SK-N-SH (cell line): ENCODE measurements around the gene CCDC81. TPM values are rescaled to one million over a fixed set of nuclear protein-coding genes. Genes with fewer than 3 reads are reported as not detected.

ENCODE experiments used
- CTCF ChIA-PET: fragments of 300-600, 350-600 bp; formaldehyde crosslinking; extraction: SDS; loops from one replicate; lab custom pipeline; 2021; lab: Yijun Ruan, JAX
- POLR2A ChIA-PET: fragments of 350-600 bp; sonication (Branson Sonifier 250); formaldehyde crosslinking; extraction: SDS; loops from one replicate; lab custom pipeline; 2020; ENCODE audit warnings: antibody characterized with exemption, inconsistent platforms; lab: Yijun Ruan, JAX
- DNase-seq: peaks from one replicate; pipeline ENCODE4 v3.0.0; 2012
- H2AFZ ChIP-seq: fragments of 200-600 bp; sonication (generic); 2 replicates; pipeline ENCODE4 v1.8.1; 2016; ENCODE audit warnings: antibody characterized with exemption, mild to moderate bottlenecking, low read depth
- H3F3A ChIP-seq: fragments of 200-600 bp; sonication (generic); replicated peaks from 2 replicates; pipeline ENCODE3; 2016; ENCODE audit warnings: antibody characterized with exemption, mild to moderate bottlenecking; ENCODE audit not compliant: insufficient read depth
- H3K27ac ChIP-seq, 2 experiments: fragments of 200-500 bp in 1 of 2; fragments of 200-600 bp in 1 of 2; sonication (Bioruptor generic) in 1 of 2; sonication (generic), shearing (Covaris generic) in 1 of 2; 2 replicates each; pipeline versions ENCODE4 v1.5.1 to v1.6.1; 2014 to 2016; ENCODE audit warnings: low read depth in 2 of 2, inconsistent platforms in 1 of 2, low read length in 1 of 2, mild to moderate bottlenecking in 1 of 2, mixed read lengths in 1 of 2
- H3K27me3 ChIP-seq: fragments of 200-600 bp; sonication (generic), shearing (Covaris generic); 2 replicates; pipeline ENCODE4 v1.6.1; 2016; ENCODE audit warnings: mixed run types; ENCODE audit not compliant: insufficient read depth
- H3K36me3 ChIP-seq, 2 experiments: fragments of 200-500 bp in 1 of 2; fragments of 200-600 bp in 1 of 2; sonication (Bioruptor generic) in 1 of 2; sonication (generic) in 1 of 2; replicated peaks in 1 of 2; 2 replicates each; pipeline versions ENCODE3 to v1.5.1; 2014 to 2016; ENCODE audit warnings: low read length in 1 of 2, mild to moderate bottlenecking in 1 of 2; ENCODE audit not compliant: insufficient read depth in 2 of 2, control insufficient read depth in 1 of 2
- H3K4me1 ChIP-seq, 2 experiments: fragments of 200-500 bp in 1 of 2; fragments of 200-600 bp in 1 of 2; sonication (Bioruptor generic) in 1 of 2; sonication (generic), shearing (Covaris generic) in 1 of 2; 2 replicates each; pipeline versions ENCODE4 v1.5.1 to v1.6.1; 2014 to 2016; ENCODE audit warnings: low read depth in 1 of 2, low read length in 1 of 2, mixed run types in 1 of 2; ENCODE audit not compliant: insufficient read depth in 2 of 2, control insufficient read depth in 1 of 2
- H3K4me2 ChIP-seq: fragments of 200-600 bp; sonication (generic), shearing (Covaris generic); 2 replicates; pipeline ENCODE4 v1.6.1; 2017; ENCODE audit warnings: mixed run types
- H3K4me3 ChIP-seq, 2 experiments: fragments of 200-500 bp in 1 of 2; fragments of 200-600 bp in 1 of 2; sonication (Bioruptor generic) in 1 of 2; sonication (generic), shearing (Covaris generic) in 1 of 2; 2 replicates each; pipeline versions ENCODE4 v1.5.1 to v1.8.1; 2014 to 2016; ENCODE audit warnings: low read depth in 2 of 2, inconsistent platforms in 1 of 2, low read length in 1 of 2, mild to moderate bottlenecking in 1 of 2, mixed read lengths in 1 of 2, moderate library complexity in 1 of 2
- H3K79me2 ChIP-seq: fragments of 200-600 bp; sonication (generic); 2 replicates; pipeline ENCODE4 v1.8.1; 2017; ENCODE audit warnings: mild to moderate bottlenecking; ENCODE audit not compliant: insufficient read depth
- H3K9ac ChIP-seq: fragments of 200-600 bp; sonication (generic); 2 replicates; pipeline ENCODE4 v1.6.1; 2017; ENCODE audit warnings: mixed run types
- H3K9me2 ChIP-seq: fragments of 200-600 bp; sonication (generic); 2 replicates; pipeline ENCODE4 v1.6.1; 2017; ENCODE audit warnings: mixed run types
- H3K9me3 ChIP-seq: fragments of 200-600 bp; sonication (generic); 2 replicates; pipeline ENCODE4 v1.6.1; 2017; ENCODE audit warnings: mixed run types, mild to moderate bottlenecking, moderate library complexity
- H4K20me1 ChIP-seq: fragments of 200-600 bp; sonication (generic); 2 replicates; pipeline ENCODE4 v1.6.1; 2017; ENCODE audit warnings: mild to moderate bottlenecking, mixed run types; ENCODE audit not compliant: insufficient read depth
- ELF1 ChIP-seq: IDR thresholded peaks from 2 replicates; pipeline ENCODE4 v1.4.0; 2012
- EP300 ChIP-seq, 2 experiments: IDR thresholded peaks; 2 replicates each; pipeline versions ENCODE4 v1.4.0 to v1.6.1; 2012; ENCODE audit warnings: borderline replicate concordance in 1 of 2, low read depth in 1 of 2, low read length in 1 of 2
- FOSL2 ChIP-seq: IDR thresholded peaks from 2 replicates; pipeline ENCODE4 v1.4.0; 2012; ENCODE audit warnings: low read depth, mild to moderate bottlenecking, moderate library complexity, borderline replicate concordance
- FOXJ3 ChIP-seq: sonication (generic); formaldehyde crosslinking; IDR thresholded peaks from 2 replicates; pipeline ENCODE4 v1.5.1; 2020; ENCODE audit warnings: mild to moderate bottlenecking, missing genetic modification reagents
- GATA2 ChIP-seq: sonication (generic); formaldehyde crosslinking; IDR thresholded peaks from 2 replicates; pipeline ENCODE4 v1.5.0; 2020; ENCODE audit warnings: mild to moderate bottlenecking, missing genetic modification reagents
- JUND ChIP-seq: IDR thresholded peaks from 2 replicates; pipeline ENCODE4 v1.4.0; 2012
- MEF2A ChIP-seq: IDR thresholded peaks from 2 replicates; pipeline ENCODE4 v1.4.0; 2012; ENCODE audit warnings: low read depth, borderline replicate concordance
- MXI1 ChIP-seq: IDR thresholded peaks from 2 replicates; pipeline ENCODE4 v1.6.1; 2012; ENCODE audit warnings: mild to moderate bottlenecking, low read depth, low read length, improper control_type of control experiment
- NFIC ChIP-seq: IDR thresholded peaks from 2 replicates; pipeline ENCODE4 v1.4.0; 2012; ENCODE audit warnings: borderline replicate concordance
- NRF1 ChIP-seq: IDR thresholded peaks from 2 replicates; pipeline ENCODE4 v1.6.1; 2012; ENCODE audit warnings: low read depth, mild to moderate bottlenecking, low read length
- PBX3 ChIP-seq: IDR thresholded peaks from 2 replicates; pipeline ENCODE4; 2012
- POLR2AphosphoS5 ChIP-seq: IDR thresholded peaks from 2 replicates; pipeline ENCODE4 v1.6.1; 2012; ENCODE audit warnings: low read depth, low read length
- RFX5 ChIP-seq: IDR thresholded peaks from 2 replicates; pipeline ENCODE4 v1.6.1; 2012; ENCODE audit warnings: mild to moderate bottlenecking, improper control_type of control experiment, low read length
- RXRA ChIP-seq: IDR thresholded peaks from 2 replicates; pipeline ENCODE4 v1.4.0; 2012; ENCODE audit warnings: low read depth, mild to moderate bottlenecking, borderline replicate concordance
- SIN3A ChIP-seq: IDR thresholded peaks from 2 replicates; pipeline ENCODE4 v1.6.1; 2012; ENCODE audit warnings: low read depth, mild to moderate bottlenecking, low read length, moderate library complexity, borderline replicate concordance
- TCF12 ChIP-seq: IDR thresholded peaks from 2 replicates; pipeline ENCODE4 v1.4.0; 2012
- TEAD4 ChIP-seq: IDR thresholded peaks from 2 replicates; pipeline ENCODE4 v1.4.0; 2012; ENCODE audit warnings: mild to moderate bottlenecking, borderline replicate concordance; ENCODE audit not compliant: insufficient read depth
- USF2 ChIP-seq: fragments of 150-350 bp; IDR thresholded peaks from 2 replicates; pipeline ENCODE4 v1.6.1; 2017; ENCODE audit warnings: antibody characterized with exemption, low read length, low read depth, borderline replicate concordance
- YY1 ChIP-seq: IDR thresholded peaks from 2 replicates; pipeline ENCODE4 v1.4.0; 2012; ENCODE audit warnings: low read depth, mild to moderate bottlenecking
- WGBS: methylation state at CpG from one replicate; pipeline ENCODE4 v1.1.6; 2017; ENCODE audit warnings: low lambda C conversion rate; 5-methylcytosine and 5-hydroxymethylcytosine counted together
- polyA plus RNA-seq, 3 experiments: library from polyadenylated mRNA; depleted of rRNA; stranded (reverse); fragments of >200 nt; gene quantifications; 2 replicates each; pipeline ENCODE4 v1.2.3, GENCODE V29; 2012
- TF ChIP-seq, protein P1 (sequence below): IDR thresholded peaks from 2 replicates; pipeline ENCODE4 v1.4.0; 2012; ENCODE audit warnings: low read depth, borderline replicate concordance

Gene CCDC81
- polyA plus RNA-seq, 1 of the 3 experiments (the other 2 are of a cell fraction): 0.49 TPM

GRCh38 chr11:86440305-86440716, 65.6 kb downstream of the CCDC81 start:
- H3K36me3 ChIP-seq: peaks cover 0 to 2% of the 10 kb centered on the region in 2 experiments
- no peaks in the 10 kb centered on the region for H3K79me2 ChIP-seq
- H3F3A ChIP-seq: peaks cover 12% of the 10 kb centered on the region
- DNase-seq: no peak
- H3K4me1 ChIP-seq: peaks cover 0 to 17% of the 10 kb centered on the region in 2 experiments; a peak in 2 of 4 replicates
- WGBS: 97% methylated on average over 3 of the region's 3 CpGs
- H3K9ac ChIP-seq: no peak overlapping the region
- no peak overlapping the region for H3K4me2 ChIP-seq
- H3K27ac ChIP-seq: no peak overlapping the region
- no peaks in the 10 kb centered on the region for H3K9me3 ChIP-seq
- no peak overlapping the region for H2AFZ ChIP-seq
- H3K4me3 ChIP-seq: no peak overlapping the region
- no peaks in the 10 kb centered on the region for H3K9me2 ChIP-seq
- CTCF ChIA-PET: no interaction called here
- POLR2A ChIA-PET: no interaction called here
- TF ChIP-seq POLR2AphosphoS5 (no peak), MEF2A (no peak), FOSL2 (no peak), YY1 (no peak), ELF1 (no peak), FOXJ3 (CRISPR knock-in tag) (no peak), GATA2 (CRISPR knock-in tag) (no peak), MXI1 (no peak), NRF1 (no peak), JUND (no peak), SIN3A (no peak)
- TF ChIP-seq, all 33 proteins: peak for 0
- Histone ChIP-seq H3K27me3 (no peaks in the 10 kb centered on the region), H4K20me1 (no peaks in the 10 kb centered on the region)

- CTCF ChIA-PET: interaction anchor here (1.0 kb wide), 1 partner anchor 13 kb away, joined by 3 read pairs; no protein-coding TSS in a partner anchor
- H3K9me3 ChIP-seq: no peaks in the 10 kb centered on the region
- H3K27me3 ChIP-seq: no peaks in the 10 kb centered on the region
- H3K4me1 ChIP-seq: peaks cover 0 to 17% of the 10 kb centered on the region in 2 experiments; a peak in 2 of 4 replicates
- peaks cover 0 to 2% of the 10 kb centered on the region in 2 experiments for H3K36me3 ChIP-seq
- H2AFZ ChIP-seq: no peak overlapping the region
- H3K9ac ChIP-seq: no peak overlapping the region
- H3K27ac ChIP-seq: no peak overlapping the region
- TF ChIP-seq TCF12 (no peak), SIN3A (no peak), JUND (no peak), USF2 (no peak), EP300 (IDR thresholded peaks at IDR 0.05; ENCODE audit: borderline replicate concordance in 1 of 2, low read depth in 1 of 2, low read length in 1 of 2) (no peak), RXRA (no peak), YY1 (no peak), RFX5 (no peak), TEAD4 (no peak), GATA2 (CRISPR knock-in tag) (no peak), PBX3 (no peak), NFIC (no peak)
- TF ChIP-seq, protein P1, sequence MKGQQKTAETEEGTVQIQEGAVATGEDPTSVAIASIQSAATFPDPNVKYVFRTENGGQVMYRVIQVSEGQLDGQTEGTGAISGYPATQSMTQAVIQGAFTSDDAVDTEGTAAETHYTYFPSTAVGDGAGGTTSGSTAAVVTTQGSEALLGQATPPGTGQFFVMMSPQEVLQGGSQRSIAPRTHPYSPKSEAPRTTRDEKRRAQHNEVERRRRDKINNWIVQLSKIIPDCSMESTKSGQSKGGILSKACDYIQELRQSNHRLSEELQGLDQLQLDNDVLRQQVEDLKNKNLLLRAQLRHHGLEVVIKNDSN: no peak
- TF ChIP-seq, all 33 proteins: peak for 0
- WGBS: 78% methylated on average over 2 of the region's 2 CpGs
- no peak for DNase-seq
- no peaks in the 10 kb centered on the region for H3K9me2 ChIP-seq
- H4K20me1 ChIP-seq: no peaks in the 10 kb centered on the region
- no peaks in the 10 kb centered on the region for H3K79me2 ChIP-seq
- no peak overlapping the region for H3K4me3 ChIP-seq
- POLR2A ChIA-PET: no interaction called here
- H3K4me2 ChIP-seq: no peak overlapping the region
- H3F3A ChIP-seq: peaks cover 12% of the 10 kb centered on the region
Observed at GRCh38 chr11:86440843-86441242, 66.2 kb downstream of the CCDC81 start.
